ENCODE data around the gene CEACAM19.

The CEACAM19 gene

DNA sequence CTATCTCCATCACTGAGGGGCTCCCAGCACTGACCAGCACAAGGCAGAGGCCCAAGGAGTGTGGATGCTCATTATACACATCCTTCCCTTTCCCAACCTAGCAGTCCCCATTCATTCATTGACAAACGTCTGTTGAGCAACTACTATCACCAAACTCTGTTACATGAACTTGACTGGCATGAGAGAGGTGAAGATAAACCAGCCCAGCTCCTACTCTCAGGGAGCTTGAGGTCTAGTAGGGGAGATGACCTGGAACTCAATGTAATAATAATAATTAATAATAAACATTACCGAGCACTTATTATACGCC lies 18.8 kb downstream of the CEACAM19 start:
- no peak for TF ChIP-seq POLR2A (IDR thresholded peaks at IDR 0.05; ENCODE audit: low read depth, low read length)
- FAIRE-seq = no peak
- DNase-seq (ENCODE audit: insufficient read length, low spot score) = no peak

- DNase-seq (ENCODE audit: insufficient read length, low spot score) (no peak), FAIRE-seq (no peak)
- TF ChIP-seq POLR2A (IDR thresholded peaks at IDR 0.05; ENCODE audit: low read depth, low read length) = no peak
Observed at GRCh38 chr19:44692379-44692721, 21.1 kb downstream of the CEACAM19 start.

DNA sequence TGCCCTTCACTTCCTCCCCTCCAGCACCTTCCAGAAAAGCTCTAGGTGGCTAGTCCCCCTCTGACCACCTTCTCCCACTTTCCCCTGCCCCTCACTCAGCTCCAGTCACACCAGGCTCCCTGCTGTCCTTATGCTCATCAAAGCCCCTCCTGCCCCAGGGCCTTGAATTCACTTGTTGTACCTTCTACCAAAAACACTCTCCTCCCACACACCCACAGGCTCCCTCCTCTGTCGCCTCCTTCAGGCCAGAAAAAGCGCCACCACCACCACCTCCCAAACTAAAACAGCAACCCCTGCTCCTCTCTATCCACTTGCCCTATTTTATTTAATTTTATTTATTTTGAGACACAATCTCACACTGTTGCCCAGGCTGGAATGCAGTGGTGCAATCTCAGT lies 22.9 kb downstream of the CEACAM19 start:
- TF ChIP-seq POLR2A (IDR thresholded peaks at IDR 0.05; ENCODE audit: low read depth, low read length) = no peak
- no peak for FAIRE-seq
- DNase-seq (ENCODE audit: insufficient read length, low spot score) = no peak

DNA sequence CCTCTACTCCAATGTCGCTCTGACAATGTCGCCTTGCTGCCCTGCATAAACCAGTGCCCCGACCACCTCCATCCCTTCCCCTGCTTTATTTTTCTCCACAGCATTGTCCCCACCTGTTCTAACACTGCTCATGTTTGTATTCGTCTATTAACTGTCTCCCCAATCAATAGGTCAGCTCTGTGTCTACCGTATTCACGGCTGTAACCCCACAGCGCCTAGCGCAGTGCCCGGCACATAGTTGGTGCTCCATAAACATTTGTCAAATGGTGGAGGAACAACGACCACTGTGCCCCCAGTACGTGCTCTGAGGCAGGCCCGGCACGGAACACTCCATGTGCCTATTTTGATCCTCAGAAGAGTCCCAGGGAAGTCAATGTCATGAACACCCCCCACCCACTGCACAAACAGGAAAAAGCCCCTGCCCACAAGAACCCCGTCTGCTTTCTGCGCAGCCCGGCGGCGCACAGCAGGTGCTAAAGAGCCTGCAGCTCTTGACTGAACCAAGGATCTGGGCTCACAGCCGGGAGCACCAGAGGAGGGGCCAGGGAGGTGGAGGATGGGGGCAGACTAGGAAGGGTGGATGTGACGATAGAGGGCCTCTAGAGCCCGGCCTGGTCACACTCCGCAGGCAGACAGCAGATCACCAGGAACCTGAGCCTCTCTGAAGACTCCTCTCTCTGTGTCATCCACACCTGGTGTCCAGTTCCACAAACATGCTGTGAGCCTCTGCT lies 25.8 kb downstream of the CEACAM19 start:
- TF ChIP-seq POLR2A (IDR thresholded peaks at IDR 0.05; ENCODE audit: low read depth, low read length) = no peak
- FAIRE-seq (no peak), DNase-seq (ENCODE audit: insufficient read length, low spot score) (no peak)

DNA sequence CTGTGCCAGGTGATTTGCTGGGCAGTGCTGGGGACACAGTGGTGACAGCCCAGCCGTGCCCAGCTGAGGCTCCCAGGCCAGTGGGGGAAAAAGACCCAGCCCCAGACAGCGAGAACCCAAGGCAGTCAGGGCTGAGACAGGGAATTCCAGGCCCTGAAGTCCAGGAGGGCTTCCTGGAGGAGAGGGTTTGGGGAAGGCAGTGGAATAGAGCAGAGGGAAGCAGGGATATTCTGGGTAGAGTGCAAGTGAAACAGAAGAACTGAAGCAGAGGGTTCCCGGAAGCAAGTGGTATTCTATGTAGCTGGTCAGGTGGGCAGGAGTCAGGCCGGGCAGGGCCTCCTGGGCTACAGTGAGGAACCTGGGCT lies 26.4 kb downstream of the CEACAM19 start:
- FAIRE-seq = no peak
- no peak for DNase-seq (ENCODE audit: insufficient read length, low spot score)
- TF ChIP-seq POLR2A (IDR thresholded peaks at IDR 0.05; ENCODE audit: low read depth, low read length) = no peak

DNA sequence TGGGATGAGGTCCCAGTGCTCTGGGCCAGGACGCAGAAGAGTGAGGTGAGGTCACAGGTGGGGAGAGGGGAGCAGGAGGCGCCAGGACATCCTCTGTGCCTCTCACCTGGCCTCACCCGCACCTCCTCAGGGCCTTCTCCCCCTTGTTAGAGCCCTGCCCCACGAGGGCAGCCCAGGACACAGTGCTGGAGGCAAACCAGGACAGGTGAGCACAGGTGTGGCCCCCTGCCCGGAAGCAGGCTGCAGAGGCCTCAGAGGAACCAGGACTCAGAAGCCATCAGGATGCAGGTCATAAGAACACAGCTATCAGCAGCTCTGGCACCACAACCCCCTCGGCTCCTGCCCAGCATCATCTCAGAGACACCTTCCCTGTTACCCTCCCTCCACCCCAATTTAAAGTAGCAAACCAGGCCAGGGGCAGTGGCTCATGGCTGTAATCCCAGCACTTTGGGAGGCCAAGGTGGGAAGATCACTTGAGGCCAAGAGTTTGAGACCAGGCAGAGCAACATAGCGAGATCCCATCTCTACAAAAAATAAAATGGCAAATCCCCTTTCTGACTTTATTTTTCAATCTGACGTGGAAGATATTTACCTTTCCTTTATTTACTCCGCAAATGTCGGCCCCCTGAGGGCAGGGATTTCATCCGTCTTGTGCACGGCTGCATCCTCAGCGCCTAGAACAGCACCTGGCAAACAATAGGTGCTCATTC lies 27.4 kb downstream of the CEACAM19 start, which contains the start of gene CEACAM16:
CEACAM16 (plus strand) TSS at position 660 of the 710 bp plus-strand sequence. CDS start 2,306 bp downstream, outside the sequence.
- TF ChIP-seq POLR2A (IDR thresholded peaks at IDR 0.05; ENCODE audit: low read depth, low read length) = no peak
- FAIRE-seq (no peak), DNase-seq (ENCODE audit: insufficient read length, low spot score) (no peak)

- DNase-seq (ENCODE audit: insufficient read length, low spot score) (no peak), FAIRE-seq (no peak)
- TF ChIP-seq POLR2A (IDR thresholded peaks at IDR 0.05; ENCODE audit: low read depth, low read length) = no peak
Observed at GRCh38 chr19:44700547-44700946, 29.3 kb downstream of the CEACAM19 start.

GRCh38 chr19:44701228-44701627 lies 29.9 kb downstream of the CEACAM19 start:
- no peak for TF ChIP-seq POLR2A (IDR thresholded peaks at IDR 0.05; ENCODE audit: low read depth, low read length)
- no peak for FAIRE-seq

DNA sequence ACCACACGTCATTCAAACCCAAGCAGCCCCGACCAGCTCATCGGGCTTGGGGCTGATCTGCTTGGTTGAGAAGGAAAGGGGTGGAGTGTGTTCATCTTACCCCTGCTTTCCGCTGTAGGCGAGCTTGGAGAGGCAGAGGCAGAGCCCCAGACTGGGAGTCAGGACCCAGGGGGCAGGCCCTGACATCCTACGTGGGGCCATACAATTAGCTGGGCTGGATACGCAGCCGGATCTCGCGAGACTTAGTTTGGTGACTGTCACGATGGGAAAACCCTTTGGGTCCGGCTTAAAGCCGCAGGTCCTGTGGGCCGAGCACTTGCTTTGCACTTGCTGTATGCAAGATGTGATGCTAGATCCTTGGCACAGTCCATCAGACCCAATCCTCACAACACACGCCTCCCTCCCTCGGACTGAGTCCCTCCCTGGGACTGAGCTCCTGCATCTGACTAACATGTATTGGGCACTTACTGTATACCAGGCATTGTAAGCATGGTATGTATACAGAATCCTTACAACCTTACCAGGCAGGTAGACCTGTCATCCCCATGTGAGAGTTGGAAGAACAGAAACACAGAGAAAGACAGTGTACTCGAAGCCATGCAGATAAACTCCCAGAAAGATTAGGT lies 31.4 kb downstream of the CEACAM19 start:
- TF ChIP-seq POLR2A (IDR thresholded peaks at IDR 0.05; ENCODE audit: low read depth, low read length) = no peak
- DNase-seq (ENCODE audit: insufficient read length, low spot score) (no peak), FAIRE-seq (no peak)

More at GRCh38 chr19:44701228-44701627, 29.9 kb downstream of the CEACAM19 start:
- DNase-seq (ENCODE audit: insufficient read length, low spot score) = no peak

DNA sequence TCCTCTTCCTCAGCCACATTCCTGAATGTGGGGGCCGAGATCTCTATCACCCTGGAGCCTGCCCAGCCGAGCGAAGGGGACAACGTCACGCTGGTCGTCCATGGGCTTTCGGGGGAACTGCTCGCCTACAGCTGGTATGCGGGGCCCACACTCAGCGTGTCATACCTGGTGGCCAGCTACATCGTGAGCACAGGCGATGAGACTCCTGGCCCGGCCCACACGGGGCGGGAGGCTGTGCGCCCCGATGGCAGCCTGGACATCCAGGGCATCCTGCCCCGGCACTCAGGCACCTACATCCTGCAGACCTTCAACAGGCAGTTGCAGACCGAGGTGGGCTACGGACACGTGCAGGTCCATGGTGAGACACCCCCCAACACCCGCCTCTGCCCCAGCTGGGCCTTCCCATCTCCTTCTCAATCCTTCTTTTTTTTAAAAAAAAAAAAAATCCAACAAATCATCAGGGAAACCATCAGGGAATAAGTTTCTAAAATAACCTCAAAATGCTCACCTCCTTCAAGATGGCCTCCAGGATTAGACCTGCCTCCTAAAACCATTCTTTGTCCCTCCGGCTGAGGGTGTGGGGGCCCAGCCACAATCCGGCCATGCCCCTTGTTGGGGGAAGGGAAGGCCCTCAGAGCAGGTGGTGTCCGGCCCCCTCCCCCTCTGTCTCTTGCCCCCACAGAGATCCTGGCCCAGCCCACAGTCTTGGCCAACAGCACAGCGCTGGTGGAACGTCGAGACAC lies 32.2 kb downstream of the CEACAM19 start:
- no peak for DNase-seq (ENCODE audit: insufficient read length, low spot score)
- FAIRE-seq = no peak
- TF ChIP-seq POLR2A (IDR thresholded peaks at IDR 0.05; ENCODE audit: low read depth, low read length) = no peak

DNA sequence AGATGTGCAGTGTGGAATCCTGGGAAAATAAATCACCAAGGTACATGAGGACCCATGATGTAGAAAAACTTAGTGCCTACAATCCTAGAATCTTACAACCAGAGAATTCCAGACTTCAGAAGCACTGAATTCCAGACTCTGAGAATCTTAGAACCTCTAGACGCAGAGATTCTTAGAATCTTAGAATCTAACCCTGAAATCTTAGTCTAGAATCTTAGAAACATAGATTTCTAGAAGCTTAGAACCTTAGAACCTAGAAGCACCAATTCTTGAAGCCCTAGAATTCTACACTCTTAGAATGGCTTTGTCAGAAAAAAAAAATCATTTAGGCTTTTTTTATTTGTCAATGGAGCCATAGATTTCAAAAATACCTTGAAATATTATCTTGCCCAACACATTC lies 33.7 kb downstream of the CEACAM19 start:
- FAIRE-seq (no peak), DNase-seq (ENCODE audit: insufficient read length, low spot score) (no peak)
- no peak for TF ChIP-seq POLR2A (IDR thresholded peaks at IDR 0.05; ENCODE audit: low read depth, low read length)

- TF ChIP-seq POLR2A (IDR thresholded peaks at IDR 0.05; ENCODE audit: low read depth, low read length) = no peak
- DNase-seq (ENCODE audit: insufficient read length, low spot score) (no peak), FAIRE-seq (no peak)
Observed at GRCh38 chr19:44705502-44706010, 34.3 kb downstream of the CEACAM19 start.

DNA sequence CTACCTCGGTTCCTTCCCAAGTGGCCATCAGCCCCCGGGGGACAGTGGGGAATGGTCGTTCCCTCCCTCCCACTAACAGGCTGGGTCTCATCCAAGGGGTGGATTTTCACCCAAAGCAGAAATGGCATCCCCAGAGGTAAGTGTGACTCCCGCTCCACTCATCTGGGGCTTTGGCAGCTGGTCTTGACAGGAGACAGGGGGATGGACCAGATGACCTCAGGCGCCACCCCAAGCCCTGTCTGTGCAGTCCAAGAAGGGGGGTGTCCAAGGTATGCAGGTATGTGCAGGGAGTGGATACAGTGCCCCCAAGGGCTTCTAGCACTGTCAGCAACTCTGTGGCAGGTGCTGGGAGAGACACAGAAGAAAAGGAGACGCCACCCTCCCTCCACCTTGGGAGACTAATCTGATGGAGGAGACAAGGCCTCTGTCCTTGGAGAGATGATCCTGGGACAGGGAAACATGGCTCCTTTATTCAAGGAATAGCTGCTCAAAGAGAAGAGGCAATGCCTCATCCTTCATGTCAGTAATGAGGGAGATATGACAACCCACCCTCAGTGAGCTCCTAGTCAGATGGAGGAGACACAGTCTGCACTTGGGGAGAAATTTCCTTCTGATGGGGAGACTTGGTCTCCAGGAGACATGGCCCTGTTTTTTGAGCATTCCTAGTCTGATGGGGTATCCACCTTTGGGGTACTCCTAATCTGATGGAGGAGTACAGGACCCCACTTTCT lies 35.4 kb downstream of the CEACAM19 start:
- FAIRE-seq = no peak
- DNase-seq (ENCODE audit: insufficient read length, low spot score) = no peak
- no peak for TF ChIP-seq POLR2A (IDR thresholded peaks at IDR 0.05; ENCODE audit: low read depth, low read length)
